Neural progenitor cell (in vitro differentiated cells): ENCODE measurements around the gene OS9. TPM values are rescaled to one million over a fixed set of nuclear protein-coding genes. Genes with fewer than 3 reads are reported as not detected.

Experiments used
- DNase-seq: peaks from one replicate; pipeline ENCODE4 v3.0.0-alpha.2; 2016; ENCODE audit warnings: low spot score
- H2AFZ ChIP-seq: fragments of 200-600 bp; sonication (generic); replicated peaks from 2 replicates; pipeline ENCODE4 v1.6.1; 2016; ENCODE audit warnings: antibody characterized with exemption
- H3F3A ChIP-seq: fragments of 200-600 bp; sonication (generic); 2 replicates; pipeline ENCODE4 v1.6.1; 2016; ENCODE audit warnings: antibody characterized with exemption, low read depth
- H3K27ac ChIP-seq: fragments of 200-600 bp; sonication (generic); 2 replicates; pipeline ENCODE4 v1.5.1; 2016; ENCODE audit warnings: mild to moderate bottlenecking
- H3K27me3 ChIP-seq: fragments of 200-600 bp; sonication (generic); 2 replicates; pipeline ENCODE4 v1.6.1; 2016; ENCODE audit warnings: mild to moderate bottlenecking, moderate library complexity
- H3K36me3 ChIP-seq: fragments of 200-600 bp; sonication (generic); 2 replicates; pipeline ENCODE4 v1.5.1; 2016
- H3K4me1 ChIP-seq: fragments of 200-600 bp; sonication (generic); 2 replicates; pipeline ENCODE4 v1.6.1; 2016; ENCODE audit warnings: mixed run types
- H3K4me2 ChIP-seq: fragments of 200-600 bp; sonication (generic); 2 replicates; pipeline ENCODE4 v1.6.1; 2016
- H3K4me3 ChIP-seq: fragments of 200-600 bp; sonication (generic); 2 replicates; pipeline ENCODE4 v1.5.1; 2016
- H3K79me2 ChIP-seq: fragments of 200-600 bp; sonication (generic); 2 replicates; pipeline ENCODE4 v1.6.1; 2016; ENCODE audit warnings: low read depth
- H3K9ac ChIP-seq: fragments of 200-600 bp; sonication (generic); 2 replicates; pipeline ENCODE4 v1.6.1; 2016
- H3K9me3 ChIP-seq: fragments of 200-600 bp; sonication (generic); 2 replicates; pipeline ENCODE4 v1.5.1; 2016; ENCODE audit warnings: low read depth
- H4K20me1 ChIP-seq: fragments of 200-600 bp; sonication (generic); 2 replicates; pipeline ENCODE4 v1.6.1; 2016; ENCODE audit warnings: low read depth
- H3K27ac Mint-ChIP-seq: 3 replicates; pipeline ENCODE4 v1.8.0; 2021; ENCODE audit warnings: mixed read lengths
- H3K27me3 Mint-ChIP-seq: 2 replicates; pipeline ENCODE4 v1.8.0; 2022; ENCODE audit warnings: low read depth, mild to moderate bottlenecking, inconsistent platforms, moderate library complexity, mixed read lengths; ENCODE audit not compliant: insufficient read depth
- H3K36me3 Mint-ChIP-seq: 3 replicates; pipeline ENCODE4 v1.8.0; 2021; ENCODE audit warnings: mixed read lengths
- H3K4me1 Mint-ChIP-seq: 3 replicates; pipeline ENCODE4 v1.8.0; 2021; ENCODE audit warnings: mixed read lengths
- H3K4me3 Mint-ChIP-seq: 3 replicates; pipeline ENCODE4 v1.8.0; 2021; ENCODE audit warnings: mild to moderate bottlenecking, moderate library complexity, mixed read lengths
- H3K9me3 Mint-ChIP-seq: 3 replicates; pipeline ENCODE4 v1.8.0; 2020; ENCODE audit warnings: mixed read lengths
- CTCF ChIP-seq: fragments of 200-600 bp; sonication (generic); IDR thresholded peaks from 2 replicates; pipeline ENCODE4 v1.5.1; 2017; ENCODE audit warnings: antibody characterized with exemption, mild to moderate bottlenecking
- EZH2 ChIP-seq: fragments of 200-600 bp; sonication (generic); IDR thresholded peaks from 2 replicates; pipeline ENCODE4 v1.6.1; 2017; ENCODE audit warnings: antibody characterized with exemption, mild to moderate bottlenecking, moderate library complexity
- EZH2phosphoT487 ChIP-seq: fragments of 200-600 bp; sonication (generic); IDR thresholded peaks from 2 replicates; pipeline ENCODE4 v1.6.1; 2017; ENCODE audit warnings: antibody characterized with exemption
- total RNA-seq: library from RNA; depleted of rRNA; stranded (reverse); fragments of >200 nt; gene quantifications from 2 replicates; pipeline ENCODE4 v1.2.3, GENCODE V29; 2015; ENCODE audit warnings: low replicate concordance

OS9 gene
- total RNA-seq, 1 donor from 2014 or later = 113 TPM

- Mint-ChIP-seq H3K36me3 (peaks cover 40% of the 10 kb centered on the region), H3K27ac (peak overlapping the region; percentile 70), H3K27me3 (peaks cover 23% of the 10 kb centered on the region), H3K9me3 (no peaks in the 10 kb centered on the region), H3K4me1 (peaks cover 47% of the 10 kb centered on the region), H3K4me3 (no peak overlapping the region)
- TF ChIP-seq EZH2phosphoT487 (no peak), EZH2 (no peak), CTCF (no peak)
- no peak overlapping the region for H2AFZ ChIP-seq
- H3K79me2 ChIP-seq = peaks cover 50% of the 10 kb centered on the region
- DNase-seq = no peak
- no peaks in the 10 kb centered on the region for H4K20me1 ChIP-seq
- peaks cover 27% of the 10 kb centered on the region for H3K4me1 ChIP-seq
- H3K9ac ChIP-seq = no peak overlapping the region
- peaks cover under 1% of the 10 kb centered on the region for H3K27me3 ChIP-seq
- no peaks in the 10 kb centered on the region for H3K9me3 ChIP-seq
- H3K27ac ChIP-seq = no peak overlapping the region
- no peak overlapping the region for H3K4me3 ChIP-seq
- H3F3A ChIP-seq = peaks cover 67% of the 10 kb centered on the region
- no peak overlapping the region for H3K4me2 ChIP-seq
- H3K36me3 ChIP-seq = no peaks in the 10 kb centered on the region
Measured at GRCh38 chr12:57749061-57749460, 55.1 kb downstream of the OS9 start.

DNA sequence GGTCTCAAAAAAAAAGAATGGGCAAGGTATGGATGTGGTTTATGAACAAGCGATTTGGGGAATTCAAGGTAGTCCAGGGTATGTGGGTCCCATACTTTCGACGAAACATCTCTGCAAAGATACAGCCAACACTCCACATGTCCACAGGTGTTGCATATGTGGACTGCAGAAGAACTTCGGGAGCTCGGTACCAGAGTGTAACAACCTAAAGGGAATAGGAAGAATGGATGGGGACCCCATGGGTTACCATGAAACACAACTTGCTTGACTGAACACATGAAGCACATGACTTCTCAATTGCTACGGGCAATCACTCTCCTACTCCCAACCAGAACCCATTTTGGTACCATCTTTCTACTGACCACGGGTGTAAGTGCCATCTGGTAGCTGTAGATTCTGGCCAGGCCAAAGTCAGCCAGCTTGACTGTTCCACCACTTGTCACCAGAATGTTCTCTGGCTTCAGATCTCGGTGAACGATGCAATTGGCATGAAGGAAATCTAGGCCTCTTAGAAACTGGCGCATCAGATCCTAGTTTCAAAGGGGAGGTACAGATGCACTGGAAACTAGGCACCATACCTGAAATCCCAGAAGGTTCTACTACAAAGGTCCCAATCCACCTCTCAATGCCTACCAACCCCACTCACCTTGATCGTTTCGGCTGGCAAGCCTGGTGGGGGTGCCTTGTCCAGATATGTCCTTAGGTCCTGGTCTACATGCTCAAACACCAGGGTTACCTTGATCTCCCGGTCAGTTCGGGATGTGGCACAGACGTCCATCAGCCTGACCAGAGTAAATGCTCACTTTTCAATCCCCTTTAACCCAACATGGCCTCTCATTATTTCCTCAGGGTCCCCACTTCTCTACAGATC lies 56.9 kb downstream of the OS9 start:
- Mint-ChIP-seq H3K27ac (peak overlapping the region; percentile 97), H3K4me1 (peaks cover 44% of the 10 kb centered on the region), H3K9me3 (peaks cover 3% of the 10 kb centered on the region), H3K4me3 (peak overlapping the region; percentile 98), H3K36me3 (peaks cover 43% of the 10 kb centered on the region), H3K27me3 (peaks cover 30% of the 10 kb centered on the region)
- Histone ChIP-seq H3K9me3 (no peaks in the 10 kb centered on the region), H3K27ac (no peak overlapping the region), H3F3A (peaks cover 58% of the 10 kb centered on the region), H3K79me2 (peaks cover 46% of the 10 kb centered on the region), H3K4me2 (peak overlapping the region; percentile 100), H2AFZ (no peak overlapping the region), H3K4me3 (peak overlapping the region; percentile 85), H3K4me1 (peaks cover 27% of the 10 kb centered on the region), H3K9ac (peak overlapping the region; percentile 95), H3K27me3 (peaks cover 12% of the 10 kb centered on the region), H3K36me3 (no peaks in the 10 kb centered on the region), H4K20me1 (peaks cover under 1% of the 10 kb centered on the region)
- TF ChIP-seq CTCF = no peak
- TF ChIP-seq EZH2 = no peak
- no peak for TF ChIP-seq EZH2phosphoT487
- no peak for DNase-seq

GRCh38 chr12:57751432-57751787 lies 57.5 kb downstream of the OS9 start:
- no peak overlapping the region for H2AFZ ChIP-seq
- H3K27me3 ChIP-seq = peaks cover 18% of the 10 kb centered on the region
- peak overlapping the region; percentile 85 for H3K4me3 ChIP-seq
- peaks cover 28% of the 10 kb centered on the region for H3K4me1 ChIP-seq
- TF ChIP-seq CTCF (no peak), EZH2 (no peak), EZH2phosphoT487 (no peak)
- H3K9me3 ChIP-seq = no peaks in the 10 kb centered on the region
- Mint-ChIP-seq H3K4me3 (peak overlapping the region; percentile 98), H3K27ac (peak overlapping the region; percentile 97), H3K4me1 (peaks cover 42% of the 10 kb centered on the region), H3K9me3 (peaks cover 3% of the 10 kb centered on the region), H3K36me3 (peaks cover 40% of the 10 kb centered on the region), H3K27me3 (peaks cover 34% of the 10 kb centered on the region)
- H4K20me1 ChIP-seq = peaks cover 7% of the 10 kb centered on the region
- peaks cover 39% of the 10 kb centered on the region for H3K79me2 ChIP-seq
- peak overlapping the region; percentile 95 for H3K9ac ChIP-seq
- DNase-seq = no peak
- peaks cover 58% of the 10 kb centered on the region for H3F3A ChIP-seq
- no peaks in the 10 kb centered on the region for H3K36me3 ChIP-seq
- H3K4me2 ChIP-seq = peak overlapping the region; percentile 100
- H3K27ac ChIP-seq = no peak overlapping the region
